Liver (tissue), 9 donors: ENCODE results near the gene MAN2A1. TPM values are rescaled to one million over a fixed set of nuclear protein-coding genes. Genes with fewer than 3 reads are reported as not detected.

Experiments used
- DNase-seq: peaks from one replicate; pipeline ENCODE4 v3.0.0-alpha.2; 2017; ENCODE audit warnings: low spot score
- H3K27ac ChIP-seq, 2 donors: one replicate each; pipeline ENCODE4 v1.7.0; 2013; ENCODE audit warnings: inconsistent platforms in 2 of 2, low read length in 2 of 2, control low read depth in 1 of 2, low read depth in 1 of 2, mild to moderate bottlenecking in 1 of 2
- H3K27me3 ChIP-seq, 4 donors: one replicate each; pipeline versions ENCODE4 v1.6.1 to v1.7.0; 2013; ENCODE audit warnings: low read length in 3 of 4, inconsistent platforms in 1 of 4, mild to moderate bottlenecking in 1 of 4, moderate library complexity in 1 of 4; ENCODE audit not compliant: control insufficient read depth in 4 of 4, insufficient read depth in 4 of 4
- H3K36me3 ChIP-seq, 4 donors: one replicate each; pipeline versions ENCODE4 v1.6.1 to v1.7.0; 2013; ENCODE audit warnings: low read length in 3 of 4, mild to moderate bottlenecking in 3 of 4, low read depth in 1 of 4, moderate library complexity in 1 of 4; ENCODE audit not compliant: control insufficient read depth in 4 of 4, insufficient read depth in 3 of 4
- H3K4me1 ChIP-seq, 4 donors: one replicate each; pipeline versions ENCODE4 v1.6.1 to v1.7.0; 2013; ENCODE audit warnings: low read length in 3 of 4, mild to moderate bottlenecking in 3 of 4, moderate library complexity in 1 of 4; ENCODE audit not compliant: control insufficient read depth in 4 of 4, insufficient read depth in 4 of 4
- H3K4me3 ChIP-seq, 3 donors: one replicate each; pipeline versions ENCODE4 v1.6.1 to v1.7.0; 2013; ENCODE audit warnings: low read length in 3 of 3, control low read depth in 1 of 3, low read depth in 1 of 3, mild to moderate bottlenecking in 1 of 3
- H3K9ac ChIP-seq, 2 donors: one replicate each; pipeline ENCODE4 v1.7.0; 2013; ENCODE audit warnings: low read length in 2 of 2, mild to moderate bottlenecking in 2 of 2, moderate library complexity in 2 of 2, control low read depth in 1 of 2, low read depth in 1 of 2
- H3K9me3 ChIP-seq, 4 donors: one replicate each; pipeline versions ENCODE4 v1.6.1 to v1.7.0; 2013; ENCODE audit warnings: low read length in 3 of 4; ENCODE audit not compliant: control insufficient read depth in 4 of 4
- EGR1 ChIP-seq, 2 donors: IDR thresholded peaks; 2 replicates each; pipeline ENCODE4 v1.6.1; 2016 to 2018; ENCODE audit warnings: antibody characterized with exemption in 2 of 2, low read depth in 2 of 2
- FOXA1 ChIP-seq: IDR thresholded peaks from 2 replicates; pipeline ENCODE4 v1.6.1; 2016; ENCODE audit warnings: antibody characterized with exemption
- FOXA2 ChIP-seq: IDR thresholded peaks from 2 replicates; pipeline ENCODE4 v1.6.1; 2016; ENCODE audit warnings: antibody characterized with exemption
- GABPA ChIP-seq, 2 donors: IDR thresholded peaks in 1 of 2; conservative IDR thresholded peaks in 1 of 2; 2 replicates each; pipeline ENCODE4 v1.6.1; 2016; ENCODE audit warnings: antibody characterized with exemption in 2 of 2, mild to moderate bottlenecking in 1 of 2, moderate library complexity in 1 of 2
- HNF4A ChIP-seq, 2 donors: conservative IDR thresholded peaks; 2 replicates each; pipeline ENCODE4 v1.6.1; 2016; ENCODE audit warnings: antibody characterized with exemption in 2 of 2, mild to moderate bottlenecking in 2 of 2
- JUND ChIP-seq, 2 donors: IDR thresholded peaks; 2 replicates each; pipeline ENCODE4 v1.6.1; 2016; ENCODE audit warnings: antibody characterized with exemption in 2 of 2
- NR2F2 ChIP-seq: IDR thresholded peaks from 2 replicates; pipeline ENCODE4 v1.6.1; 2016; ENCODE audit warnings: antibody characterized with exemption
- RAD21 ChIP-seq, 2 donors: IDR thresholded peaks; 2 replicates each; pipeline ENCODE4 v1.6.1; 2016; ENCODE audit warnings: antibody characterized with exemption in 2 of 2, mild to moderate bottlenecking in 2 of 2
- RXRA ChIP-seq, 2 donors: IDR thresholded peaks; 2 replicates each; pipeline ENCODE4 v1.6.1; 2017 to 2018; ENCODE audit warnings: antibody characterized with exemption in 2 of 2, mild to moderate bottlenecking in 1 of 2
- SP1 ChIP-seq: IDR thresholded peaks from 2 replicates; pipeline ENCODE4 v1.6.1; 2018; ENCODE audit warnings: antibody characterized with exemption, mild to moderate bottlenecking
- TAF1 ChIP-seq: conservative IDR thresholded peaks from 2 replicates; pipeline ENCODE4 v1.6.1; 2016; ENCODE audit warnings: antibody characterized with exemption, mild to moderate bottlenecking
- YY1 ChIP-seq: IDR thresholded peaks from 2 replicates; pipeline ENCODE4 v1.6.1; 2016; ENCODE audit warnings: antibody characterized with exemption, mild to moderate bottlenecking
- WGBS: extraction: QIAGEN DNeasy Blood & Tissue Kit; methylation state at CpG from one replicate; pipeline ENCODE4 v1.1.7; 2013; 5-methylcytosine and 5-hydroxymethylcytosine counted together
- polyA plus RNA-seq, 2 donors: library from polyadenylated mRNA; stranded (reverse) in 1 of 2; unstranded in 1 of 2; fragments of 200-250 nt in 1 of 2; fragments of >200 nt in 1 of 2; fragmentation: Nextera tagmentation in 1 of 2; extraction: Ambion mirVana in 1 of 2; gene quantifications; one replicate each; pipeline versions ENCODE4 v1.2.1 to v1.2.3, GENCODE V29; 2013 to 2015
- total RNA-seq, 2 donors: library from RNA; depleted of rRNA; stranded (reverse); fragments of >200 nt; gene quantifications; one replicate each; pipeline ENCODE4 v1.2.3, GENCODE V29; 2014
- TF ChIP-seq, protein P1 (sequence below): IDR thresholded peaks from 2 replicates; pipeline ENCODE4 v1.6.1; 2016; ENCODE audit warnings: antibody characterized with exemption
- TF ChIP-seq, protein P2 (sequence below): IDR thresholded peaks from 2 replicates; pipeline ENCODE4 v1.6.1; 2016; ENCODE audit warnings: antibody characterized with exemption, mild to moderate bottlenecking
- TF ChIP-seq, protein P3 (sequence below): IDR thresholded peaks from 2 replicates; pipeline ENCODE4 v1.6.1; 2016; ENCODE audit warnings: antibody characterized with exemption
- TF ChIP-seq, protein P4 (sequence below): IDR thresholded peaks from 2 replicates; pipeline ENCODE4 v1.6.1; 2016; ENCODE audit warnings: antibody characterized with exemption
- TF ChIP-seq, protein P5 (sequence below): fragments of 150-350 bp; IDR thresholded peaks from 2 replicates; pipeline ENCODE4 v1.5.1; 2017; ENCODE audit warnings: improper control_type of control experiment, low read depth, low read length; ENCODE audit not compliant: missing input control
- donor health status: healthy.
- donor health status: healthy.
- donor health status: healthy.
- donor health status: healthy.
- donor health status: healthy.

MAN2A1 gene
- total and polyA plus RNA-seq, 4 donors = 21.4 to 82.8 (median 47.3) TPM

DNA sequence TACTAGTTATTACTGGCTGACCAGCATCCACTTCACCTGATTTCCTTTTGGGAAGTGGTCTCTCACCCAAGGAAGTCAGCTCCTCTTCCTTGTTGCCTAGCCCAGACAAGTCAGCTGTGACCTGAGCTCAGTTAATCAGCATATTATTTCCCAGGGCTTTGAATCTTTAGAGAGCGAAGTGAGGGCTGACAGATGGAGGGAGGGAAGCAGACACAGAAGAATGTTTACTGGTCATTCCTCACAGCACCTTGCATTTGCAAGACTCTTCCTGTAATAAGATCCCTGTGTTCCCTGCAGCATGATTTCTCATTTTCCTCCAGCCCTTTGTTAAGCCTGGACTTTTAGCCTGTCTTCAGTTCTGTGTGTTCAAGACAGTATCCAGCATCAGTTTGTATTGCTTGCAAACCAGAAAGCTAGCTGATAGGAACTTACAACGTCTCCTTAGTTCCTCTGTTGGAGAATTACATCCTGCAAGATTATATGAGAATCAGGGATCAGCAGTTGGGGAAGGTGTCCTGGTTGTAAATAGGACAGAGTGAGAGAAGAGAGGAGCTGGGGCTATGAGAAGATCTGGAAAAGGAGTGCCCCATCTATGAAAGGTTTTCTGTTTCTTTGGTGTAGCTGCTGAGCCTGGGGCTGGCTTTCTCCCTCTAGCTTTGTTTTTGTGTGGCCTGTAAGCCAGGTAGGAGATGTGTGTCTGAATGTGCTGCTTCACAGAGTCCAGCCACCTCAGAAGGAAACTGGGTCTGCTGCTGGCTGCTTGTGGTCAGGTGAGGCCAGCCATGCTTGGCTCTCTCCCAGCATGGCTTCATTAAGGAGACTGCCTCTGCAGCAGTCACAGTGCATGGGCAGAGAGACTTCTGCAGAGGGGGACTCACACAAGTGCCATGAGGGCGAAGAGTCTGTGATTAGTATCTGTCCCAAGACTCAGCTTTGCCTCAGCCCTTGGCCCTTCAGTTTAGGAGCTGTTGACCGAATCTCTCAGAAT is 50.3 kb downstream of the MAN2A1 start:
- H3K9ac ChIP-seq = no peak overlapping the region
- no peak for TF ChIP-seq YY1
- TF ChIP-seq, protein P1, sequence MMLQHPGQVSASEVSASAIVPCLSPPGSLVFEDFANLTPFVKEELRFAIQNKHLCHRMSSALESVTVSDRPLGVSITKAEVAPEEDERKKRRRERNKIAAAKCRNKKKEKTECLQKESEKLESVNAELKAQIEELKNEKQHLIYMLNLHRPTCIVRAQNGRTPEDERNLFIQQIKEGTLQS = no peak
- TF ChIP-seq, protein P2, sequence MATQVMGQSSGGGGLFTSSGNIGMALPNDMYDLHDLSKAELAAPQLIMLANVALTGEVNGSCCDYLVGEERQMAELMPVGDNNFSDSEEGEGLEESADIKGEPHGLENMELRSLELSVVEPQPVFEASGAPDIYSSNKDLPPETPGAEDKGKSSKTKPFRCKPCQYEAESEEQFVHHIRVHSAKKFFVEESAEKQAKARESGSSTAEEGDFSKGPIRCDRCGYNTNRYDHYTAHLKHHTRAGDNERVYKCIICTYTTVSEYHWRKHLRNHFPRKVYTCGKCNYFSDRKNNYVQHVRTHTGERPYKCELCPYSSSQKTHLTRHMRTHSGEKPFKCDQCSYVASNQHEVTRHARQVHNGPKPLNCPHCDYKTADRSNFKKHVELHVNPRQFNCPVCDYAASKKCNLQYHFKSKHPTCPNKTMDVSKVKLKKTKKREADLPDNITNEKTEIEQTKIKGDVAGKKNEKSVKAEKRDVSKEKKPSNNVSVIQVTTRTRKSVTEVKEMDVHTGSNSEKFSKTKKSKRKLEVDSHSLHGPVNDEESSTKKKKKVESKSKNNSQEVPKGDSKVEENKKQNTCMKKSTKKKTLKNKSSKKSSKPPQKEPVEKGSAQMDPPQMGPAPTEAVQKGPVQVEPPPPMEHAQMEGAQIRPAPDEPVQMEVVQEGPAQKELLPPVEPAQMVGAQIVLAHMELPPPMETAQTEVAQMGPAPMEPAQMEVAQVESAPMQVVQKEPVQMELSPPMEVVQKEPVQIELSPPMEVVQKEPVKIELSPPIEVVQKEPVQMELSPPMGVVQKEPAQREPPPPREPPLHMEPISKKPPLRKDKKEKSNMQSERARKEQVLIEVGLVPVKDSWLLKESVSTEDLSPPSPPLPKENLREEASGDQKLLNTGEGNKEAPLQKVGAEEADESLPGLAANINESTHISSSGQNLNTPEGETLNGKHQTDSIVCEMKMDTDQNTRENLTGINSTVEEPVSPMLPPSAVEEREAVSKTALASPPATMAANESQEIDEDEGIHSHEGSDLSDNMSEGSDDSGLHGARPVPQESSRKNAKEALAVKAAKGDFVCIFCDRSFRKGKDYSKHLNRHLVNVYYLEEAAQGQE = no peak
- no peak for TF ChIP-seq TAF1
- TF ChIP-seq, protein P3, sequence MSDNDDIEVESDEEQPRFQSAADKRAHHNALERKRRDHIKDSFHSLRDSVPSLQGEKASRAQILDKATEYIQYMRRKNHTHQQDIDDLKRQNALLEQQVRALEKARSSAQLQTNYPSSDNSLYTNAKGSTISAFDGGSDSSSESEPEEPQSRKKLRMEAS = no peak
- TF ChIP-seq, protein P4, sequence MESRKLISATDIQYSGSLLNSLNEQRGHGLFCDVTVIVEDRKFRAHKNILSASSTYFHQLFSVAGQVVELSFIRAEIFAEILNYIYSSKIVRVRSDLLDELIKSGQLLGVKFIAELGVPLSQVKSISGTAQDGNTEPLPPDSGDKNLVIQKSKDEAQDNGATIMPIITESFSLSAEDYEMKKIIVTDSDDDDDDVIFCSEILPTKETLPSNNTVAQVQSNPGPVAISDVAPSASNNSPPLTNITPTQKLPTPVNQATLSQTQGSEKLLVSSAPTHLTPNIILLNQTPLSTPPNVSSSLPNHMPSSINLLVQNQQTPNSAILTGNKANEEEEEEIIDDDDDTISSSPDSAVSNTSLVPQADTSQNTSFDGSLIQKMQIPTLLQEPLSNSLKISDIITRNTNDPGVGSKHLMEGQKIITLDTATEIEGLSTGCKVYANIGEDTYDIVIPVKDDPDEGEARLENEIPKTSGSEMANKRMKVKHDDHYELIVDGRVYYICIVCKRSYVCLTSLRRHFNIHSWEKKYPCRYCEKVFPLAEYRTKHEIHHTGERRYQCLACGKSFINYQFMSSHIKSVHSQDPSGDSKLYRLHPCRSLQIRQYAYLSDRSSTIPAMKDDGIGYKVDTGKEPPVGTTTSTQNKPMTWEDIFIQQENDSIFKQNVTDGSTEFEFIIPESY = no peak
- no peak for TF ChIP-seq GABPA (IDR thresholded peaks at IDR 0.05 in 1 of 2, conservative IDR thresholded peaks at IDR 0.05 in 1 of 2)
- no peak for TF ChIP-seq NR2F2
- no peak for TF ChIP-seq SP1
- TF ChIP-seq FOXA2 = no peak
- TF ChIP-seq, protein P5, sequence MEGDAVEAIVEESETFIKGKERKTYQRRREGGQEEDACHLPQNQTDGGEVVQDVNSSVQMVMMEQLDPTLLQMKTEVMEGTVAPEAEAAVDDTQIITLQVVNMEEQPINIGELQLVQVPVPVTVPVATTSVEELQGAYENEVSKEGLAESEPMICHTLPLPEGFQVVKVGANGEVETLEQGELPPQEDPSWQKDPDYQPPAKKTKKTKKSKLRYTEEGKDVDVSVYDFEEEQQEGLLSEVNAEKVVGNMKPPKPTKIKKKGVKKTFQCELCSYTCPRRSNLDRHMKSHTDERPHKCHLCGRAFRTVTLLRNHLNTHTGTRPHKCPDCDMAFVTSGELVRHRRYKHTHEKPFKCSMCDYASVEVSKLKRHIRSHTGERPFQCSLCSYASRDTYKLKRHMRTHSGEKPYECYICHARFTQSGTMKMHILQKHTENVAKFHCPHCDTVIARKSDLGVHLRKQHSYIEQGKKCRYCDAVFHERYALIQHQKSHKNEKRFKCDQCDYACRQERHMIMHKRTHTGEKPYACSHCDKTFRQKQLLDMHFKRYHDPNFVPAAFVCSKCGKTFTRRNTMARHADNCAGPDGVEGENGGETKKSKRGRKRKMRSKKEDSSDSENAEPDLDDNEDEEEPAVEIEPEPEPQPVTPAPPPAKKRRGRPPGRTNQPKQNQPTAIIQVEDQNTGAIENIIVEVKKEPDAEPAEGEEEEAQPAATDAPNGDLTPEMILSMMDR = no peak
- TF ChIP-seq RAD21 (IDR thresholded peaks at IDR 0.05) = no peak
- TF ChIP-seq JUND (IDR thresholded peaks at IDR 0.05) = no peak
- no peak for TF ChIP-seq EGR1 (IDR thresholded peaks at IDR 0.05; ENCODE audit: low read depth in 2 of 2)
- TF ChIP-seq RXRA (IDR thresholded peaks at IDR 0.05) = no peak
- no peak for TF ChIP-seq FOXA1
- TF ChIP-seq HNF4A (conservative IDR thresholded peaks at IDR 0.05) = no peak
- H3K9me3 ChIP-seq = no peaks in the 10 kb centered on the region
- H3K4me1 ChIP-seq = peaks cover 5 to 14% (median 9%) of the 10 kb centered on the region in 4 donors
- H3K36me3 ChIP-seq = no peaks in the 10 kb centered on the region
- no peak for DNase-seq
- 81% methylated on average over 4 of the region's 4 CpGs for WGBS
- H3K27ac ChIP-seq = no peak overlapping the region
- H3K27me3 ChIP-seq = no peaks in the 10 kb centered on the region
- H3K4me3 ChIP-seq = no peak overlapping the region
